HepG2 (cell line): ENCODE measurements around the gene RIC3.
"Not testable (repeated sequence)": the region's sequence is repeated elsewhere in the genome, so short reads cannot be mapped to it uniquely, and the experiment has no call there.

Experiments used
- CTCF ChIP-seq: sonication (generic); formaldehyde crosslinking; IDR thresholded peaks from 2 replicates; pipeline ENCODE4 v1.5.0; 2020; ENCODE audit warnings: mild to moderate bottlenecking, missing genetic modification reagents, moderate library complexity
- EZH2 ChIP-seq: conservative IDR thresholded peaks from 2 replicates; pipeline ENCODE4 v1.6.1; 2012; ENCODE audit warnings: mild to moderate bottlenecking, low read depth, low read length, moderate library complexity
- GABPA ChIP-seq, 2 experiments: IDR thresholded peaks; 2 replicates each; pipeline ENCODE4 v1.6.1; 2011 to 2016; ENCODE audit warnings: low read depth in 2 of 2, low read length in 1 of 2, missing biosample characterization in 1 of 2, missing genetic modification characterization in 1 of 2
- GLMP ChIP-seq: sonication (generic); formaldehyde crosslinking; IDR thresholded peaks from 2 replicates; pipeline ENCODE4 v1.9.0; 2021; ENCODE audit warnings: missing genetic modification reagents, mild to moderate bottlenecking, borderline replicate concordance
- HDAC6 ChIP-seq: fragments of 200-600 bp; sonication (generic); IDR thresholded peaks from 2 replicates; pipeline ENCODE4 v1.7.0; 2017; ENCODE audit warnings: mild to moderate bottlenecking, antibody characterized with exemption, low read length, low read depth
- IKZF1 ChIP-seq: fragments of 450-650 bp; IDR thresholded peaks from 2 replicates; pipeline ENCODE4 v1.7.1; 2016
- ONECUT2 ChIP-seq: sonication (generic); formaldehyde crosslinking; IDR thresholded peaks from 2 replicates; pipeline ENCODE4 v1.4.0; 2020; ENCODE audit warnings: missing genetic modification reagents
- XRCC5 ChIP-seq: fragments of 200-400 bp; formaldehyde crosslinking; optimal IDR thresholded peaks from 2 replicates; pipeline ENCODE3; 2017; ENCODE audit warnings: mild to moderate bottlenecking, low read length
- ZBTB33 ChIP-seq: sonication (generic); formaldehyde crosslinking; IDR thresholded peaks from 2 replicates; pipeline ENCODE4 v1.4.0; 2020; ENCODE audit warnings: missing genetic modification reagents
- ZFP91 ChIP-seq: sonication (generic); formaldehyde crosslinking; IDR thresholded peaks from 2 replicates; pipeline ENCODE4 v1.9.0; 2022; ENCODE audit warnings: missing genetic modification reagents, mild to moderate bottlenecking, borderline replicate concordance
- ZNF121 ChIP-seq: sonication (generic); formaldehyde crosslinking; IDR thresholded peaks from 2 replicates; pipeline ENCODE4 v1.5.0; 2020; ENCODE audit warnings: mild to moderate bottlenecking, missing genetic modification reagents
- ZNF24 ChIP-seq: fragments of 450-650 bp; IDR thresholded peaks from 2 replicates; pipeline ENCODE4 v1.6.1; 2017; ENCODE audit warnings: antibody characterized with exemption, mild to moderate bottlenecking
- ZNF776 ChIP-seq: sonication (generic); formaldehyde crosslinking; IDR thresholded peaks from 2 replicates; pipeline ENCODE4 v1.4.0; 2020; ENCODE audit warnings: mild to moderate bottlenecking, missing genetic modification reagents

GRCh38 chr11:8161627-8162304, 7.1 kb downstream of the RIC3 start:
- TF ChIP-seq GLMP (CRISPR knock-in tag); IKZF1; ZNF776 (CRISPR knock-in tag); CTCF (CRISPR knock-in tag); EZH2; ZNF24; HDAC6; GABPA (IDR thresholded peaks at IDR 0.05; ENCODE audit: low read depth, low read length); GABPA (CRISPR knock-in tag; IDR thresholded peaks at IDR 0.05; ENCODE audit: low read depth); ZFP91; ZBTB33; XRCC5; ONECUT2 (CRISPR knock-in tag); ZNF121 (CRISPR knock-in tag): not testable (repeated sequence)
